ENCODE results near the gene LCN12.

The LCN12 gene

GRCh38 chr9:136942881-136943230 lies 9.2 kb upstream of the LCN12 start:
- peak overlapping the region; percentile 66 for H3K9ac ChIP-seq (ENCODE audit: insufficient read length, low read depth)
- no peak for DNase-seq (ENCODE audit: low read depth, low spot score)
- H3K9me3 ChIP-seq (ENCODE audit: insufficient read depth, low read length): no peaks in the 10 kb centered on the region
- peaks cover 50% of the 10 kb centered on the region for H3K36me3 ChIP-seq (ENCODE audit: insufficient read depth, insufficient read length, low read length)
- H3K27me3 ChIP-seq (ENCODE audit: insufficient read depth, insufficient read length): no peaks in the 10 kb centered on the region
- no peak overlapping the region for H3K4me3 ChIP-seq (ENCODE audit: insufficient read length, low read depth)
- TF ChIP-seq ZNF274 (IDR thresholded peaks at IDR 0.05; ENCODE audit: low read depth, low read length): no peak
- TF ChIP-seq SUZ12 (IDR thresholded peaks at IDR 0.05; ENCODE audit: extremely low read depth, insufficient read depth, insufficient read length): no peak
- TF ChIP-seq YY1 (IDR thresholded peaks at IDR 0.05; ENCODE audit: insufficient read depth, insufficient read length): no peak
- H3K4me1 ChIP-seq (ENCODE audit: insufficient read depth, insufficient read length): peaks cover 31% of the 10 kb centered on the region

- Histone ChIP-seq H3K27me3 (ENCODE audit: insufficient read depth, insufficient read length) (no peaks in the 10 kb centered on the region), H3K36me3 (ENCODE audit: insufficient read depth, insufficient read length, low read length) (peaks cover 47% of the 10 kb centered on the region), H3K9me3 (ENCODE audit: insufficient read depth, low read length) (no peaks in the 10 kb centered on the region), H3K4me1 (ENCODE audit: insufficient read depth, insufficient read length) (peaks cover 32% of the 10 kb centered on the region), H3K4me3 (ENCODE audit: insufficient read length, low read depth) (peak overlapping the region; percentile 91), H3K9ac (ENCODE audit: insufficient read length, low read depth) (peak overlapping the region; percentile 96)
- TF ChIP-seq YY1 (IDR thresholded peaks at IDR 0.05; ENCODE audit: insufficient read depth, insufficient read length) (no peak), ZNF274 (IDR thresholded peaks at IDR 0.05; ENCODE audit: low read depth, low read length) (no peak), SUZ12 (IDR thresholded peaks at IDR 0.05; ENCODE audit: extremely low read depth, insufficient read depth, insufficient read length) (no peak)
- no peak for DNase-seq (ENCODE audit: low read depth, low spot score)
These were observed 8.5 kb upstream of the LCN12 start for GRCh38 chr9:136943291-136944211.

GRCh38 chr9:136944212-136944518 lies 7.9 kb upstream of the LCN12 start:
- peaks cover 31% of the 10 kb centered on the region for H3K4me1 ChIP-seq (ENCODE audit: insufficient read depth, insufficient read length)
- no peaks in the 10 kb centered on the region for H3K9me3 ChIP-seq (ENCODE audit: insufficient read depth, low read length)
- TF ChIP-seq SUZ12 (IDR thresholded peaks at IDR 0.05; ENCODE audit: extremely low read depth, insufficient read depth, insufficient read length): no peak
- no peak for TF ChIP-seq ZNF274 (IDR thresholded peaks at IDR 0.05; ENCODE audit: low read depth, low read length)
- no peak for TF ChIP-seq YY1 (IDR thresholded peaks at IDR 0.05; ENCODE audit: insufficient read depth, insufficient read length)
- H3K36me3 ChIP-seq (ENCODE audit: insufficient read depth, insufficient read length, low read length): peaks cover 44% of the 10 kb centered on the region
- peak overlapping the region; percentile 96 for H3K9ac ChIP-seq (ENCODE audit: insufficient read length, low read depth)
- DNase-seq (ENCODE audit: low read depth, low spot score): no peak
- peak overlapping the region; percentile 91 for H3K4me3 ChIP-seq (ENCODE audit: insufficient read length, low read depth)
- H3K27me3 ChIP-seq (ENCODE audit: insufficient read depth, insufficient read length): no peaks in the 10 kb centered on the region

GRCh38 chr9:136944519-136945332 lies 7.3 kb upstream of the LCN12 start, which contains the start of the genes C8G and FBXW5:
TSS of gene C8G (plus strand) at chr9:136945243. CDS start at chr9:136945321, 78 bp downstream.
TSS of gene FBXW5 (minus strand) at chr9:136944738. CDS start at chr9:136944083, 655 bp downstream.
- peak within 1 kb of the TSS; percentile 96 for H3K9ac ChIP-seq (ENCODE audit: insufficient read length, low read depth)
- H3K36me3 ChIP-seq (ENCODE audit: insufficient read depth, insufficient read length, low read length): peaks cover 38% of the 10 kb centered on the region
- H3K4me1 ChIP-seq (ENCODE audit: insufficient read depth, insufficient read length): peaks cover 29% of the 10 kb centered on the region
- peak within 1 kb of the TSS; percentile 91 for H3K4me3 ChIP-seq (ENCODE audit: insufficient read length, low read depth)
- no peaks in the 10 kb centered on the region for H3K9me3 ChIP-seq (ENCODE audit: insufficient read depth, low read length)
- H3K27me3 ChIP-seq (ENCODE audit: insufficient read depth, insufficient read length): no peaks in the 10 kb centered on the region
- TF ChIP-seq ZNF274 (IDR thresholded peaks at IDR 0.05; ENCODE audit: low read depth, low read length) (no peak), YY1 (IDR thresholded peaks at IDR 0.05; ENCODE audit: insufficient read depth, insufficient read length) (no peak), SUZ12 (IDR thresholded peaks at IDR 0.05; ENCODE audit: extremely low read depth, insufficient read depth, insufficient read length) (no peak)
- DNase-seq (ENCODE audit: low read depth, low spot score): peak; percentile 93

GRCh38 chr9:136945333-136946227 lies 6.5 kb upstream of the LCN12 start:
- H3K9ac ChIP-seq (ENCODE audit: insufficient read length, low read depth): no peak overlapping the region
- DNase-seq (ENCODE audit: low read depth, low spot score): no peak
- H3K4me3 ChIP-seq (ENCODE audit: insufficient read length, low read depth): no peak overlapping the region
- peaks cover 29% of the 10 kb centered on the region for H3K36me3 ChIP-seq (ENCODE audit: insufficient read depth, insufficient read length, low read length)
- H3K27me3 ChIP-seq (ENCODE audit: insufficient read depth, insufficient read length): no peaks in the 10 kb centered on the region
- no peaks in the 10 kb centered on the region for H3K9me3 ChIP-seq (ENCODE audit: insufficient read depth, low read length)
- H3K4me1 ChIP-seq (ENCODE audit: insufficient read depth, insufficient read length): peaks cover 29% of the 10 kb centered on the region
- no peak for TF ChIP-seq SUZ12 (IDR thresholded peaks at IDR 0.05; ENCODE audit: extremely low read depth, insufficient read depth, insufficient read length)
- no peak for TF ChIP-seq ZNF274 (IDR thresholded peaks at IDR 0.05; ENCODE audit: low read depth, low read length)
- TF ChIP-seq YY1 (IDR thresholded peaks at IDR 0.05; ENCODE audit: insufficient read depth, insufficient read length): no peak

- H3K9me3 ChIP-seq (ENCODE audit: insufficient read depth, low read length): no peaks in the 10 kb centered on the region
- H3K36me3 ChIP-seq (ENCODE audit: insufficient read depth, insufficient read length, low read length): peaks cover 21% of the 10 kb centered on the region
- DNase-seq (ENCODE audit: low read depth, low spot score): no peak
- no peaks in the 10 kb centered on the region for H3K27me3 ChIP-seq (ENCODE audit: insufficient read depth, insufficient read length)
- H3K4me3 ChIP-seq (ENCODE audit: insufficient read length, low read depth): no peak overlapping the region
- no peak overlapping the region for H3K9ac ChIP-seq (ENCODE audit: insufficient read length, low read depth)
- TF ChIP-seq SUZ12 (IDR thresholded peaks at IDR 0.05; ENCODE audit: extremely low read depth, insufficient read depth, insufficient read length): no peak
- peaks cover 30% of the 10 kb centered on the region for H3K4me1 ChIP-seq (ENCODE audit: insufficient read depth, insufficient read length)
These were observed 5.6 kb upstream of the LCN12 start for GRCh38 chr9:136946228-136947027.
